SK-N-SH (cell line): ENCODE data around the gene SEBOX. TPM values are rescaled to one million over a fixed set of nuclear protein-coding genes. Genes with fewer than 3 reads are reported as not detected.

Experiments
- CTCF ChIA-PET: fragments of 300-600, 350-600 bp; formaldehyde crosslinking; extraction: SDS; loops from one replicate; lab custom pipeline; 2021; lab: Yijun Ruan, JAX
- POLR2A ChIA-PET: fragments of 350-600 bp; sonication (Branson Sonifier 250); formaldehyde crosslinking; extraction: SDS; loops from one replicate; lab custom pipeline; 2020; ENCODE audit warnings: antibody characterized with exemption, inconsistent platforms; lab: Yijun Ruan, JAX
- DNase-seq: peaks from one replicate; pipeline ENCODE4 v3.0.0; 2012
- H2AFZ ChIP-seq: fragments of 200-600 bp; sonication (generic); 2 replicates; pipeline ENCODE4 v1.8.1; 2016; ENCODE audit warnings: antibody characterized with exemption, mild to moderate bottlenecking, low read depth
- H3F3A ChIP-seq: fragments of 200-600 bp; sonication (generic); replicated peaks from 2 replicates; pipeline ENCODE3; 2016; ENCODE audit warnings: antibody characterized with exemption, mild to moderate bottlenecking; ENCODE audit not compliant: insufficient read depth
- H3K27ac ChIP-seq, 2 experiments: fragments of 200-500 bp in 1 of 2; fragments of 200-600 bp in 1 of 2; sonication (Bioruptor generic) in 1 of 2; sonication (generic), shearing (Covaris generic) in 1 of 2; 2 replicates each; pipeline versions ENCODE4 v1.5.1 to v1.6.1; 2014 to 2016; ENCODE audit warnings: low read depth in 2 of 2, inconsistent platforms in 1 of 2, low read length in 1 of 2, mild to moderate bottlenecking in 1 of 2, mixed read lengths in 1 of 2
- H3K27me3 ChIP-seq: fragments of 200-600 bp; sonication (generic), shearing (Covaris generic); 2 replicates; pipeline ENCODE4 v1.6.1; 2016; ENCODE audit warnings: mixed run types; ENCODE audit not compliant: insufficient read depth
- H3K36me3 ChIP-seq, 2 experiments: fragments of 200-500 bp in 1 of 2; fragments of 200-600 bp in 1 of 2; sonication (Bioruptor generic) in 1 of 2; sonication (generic) in 1 of 2; replicated peaks in 1 of 2; 2 replicates each; pipeline versions ENCODE3 to v1.5.1; 2014 to 2016; ENCODE audit warnings: low read length in 1 of 2, mild to moderate bottlenecking in 1 of 2; ENCODE audit not compliant: insufficient read depth in 2 of 2, control insufficient read depth in 1 of 2
- H3K4me1 ChIP-seq, 2 experiments: fragments of 200-500 bp in 1 of 2; fragments of 200-600 bp in 1 of 2; sonication (Bioruptor generic) in 1 of 2; sonication (generic), shearing (Covaris generic) in 1 of 2; 2 replicates each; pipeline versions ENCODE4 v1.5.1 to v1.6.1; 2014 to 2016; ENCODE audit warnings: low read depth in 1 of 2, low read length in 1 of 2, mixed run types in 1 of 2; ENCODE audit not compliant: insufficient read depth in 2 of 2, control insufficient read depth in 1 of 2
- H3K4me2 ChIP-seq: fragments of 200-600 bp; sonication (generic), shearing (Covaris generic); 2 replicates; pipeline ENCODE4 v1.6.1; 2017; ENCODE audit warnings: mixed run types
- H3K4me3 ChIP-seq, 2 experiments: fragments of 200-500 bp in 1 of 2; fragments of 200-600 bp in 1 of 2; sonication (Bioruptor generic) in 1 of 2; sonication (generic), shearing (Covaris generic) in 1 of 2; 2 replicates each; pipeline versions ENCODE4 v1.5.1 to v1.8.1; 2014 to 2016; ENCODE audit warnings: low read depth in 2 of 2, inconsistent platforms in 1 of 2, low read length in 1 of 2, mild to moderate bottlenecking in 1 of 2, mixed read lengths in 1 of 2, moderate library complexity in 1 of 2
- H3K79me2 ChIP-seq: fragments of 200-600 bp; sonication (generic); 2 replicates; pipeline ENCODE4 v1.8.1; 2017; ENCODE audit warnings: mild to moderate bottlenecking; ENCODE audit not compliant: insufficient read depth
- H3K9ac ChIP-seq: fragments of 200-600 bp; sonication (generic); 2 replicates; pipeline ENCODE4 v1.6.1; 2017; ENCODE audit warnings: mixed run types
- H3K9me2 ChIP-seq: fragments of 200-600 bp; sonication (generic); 2 replicates; pipeline ENCODE4 v1.6.1; 2017; ENCODE audit warnings: mixed run types
- H3K9me3 ChIP-seq: fragments of 200-600 bp; sonication (generic); 2 replicates; pipeline ENCODE4 v1.6.1; 2017; ENCODE audit warnings: mixed run types, mild to moderate bottlenecking, moderate library complexity
- H4K20me1 ChIP-seq: fragments of 200-600 bp; sonication (generic); 2 replicates; pipeline ENCODE4 v1.6.1; 2017; ENCODE audit warnings: mild to moderate bottlenecking, mixed run types; ENCODE audit not compliant: insufficient read depth
- ELF1 ChIP-seq: IDR thresholded peaks from 2 replicates; pipeline ENCODE4 v1.4.0; 2012
- EP300 ChIP-seq, 2 experiments: IDR thresholded peaks; 2 replicates each; pipeline versions ENCODE4 v1.4.0 to v1.6.1; 2012; ENCODE audit warnings: borderline replicate concordance in 1 of 2, low read depth in 1 of 2, low read length in 1 of 2
- EZH2phosphoT487 ChIP-seq: fragments of 200-600 bp; sonication (generic); IDR thresholded peaks from 2 replicates; pipeline ENCODE4 v1.6.1; 2017; ENCODE audit warnings: low read depth, mixed run types, mild to moderate bottlenecking, antibody characterized with exemption, moderate library complexity, borderline replicate concordance
- FOSL2 ChIP-seq: IDR thresholded peaks from 2 replicates; pipeline ENCODE4 v1.4.0; 2012; ENCODE audit warnings: low read depth, mild to moderate bottlenecking, moderate library complexity, borderline replicate concordance
- IRF3 ChIP-seq: fragments of 150-350 bp; IDR thresholded peaks from 2 replicates; pipeline ENCODE4 v1.6.1; 2016; ENCODE audit warnings: mild to moderate bottlenecking, low read depth, low read length
- JUND ChIP-seq: IDR thresholded peaks from 2 replicates; pipeline ENCODE4 v1.4.0; 2012
- MEF2A ChIP-seq: IDR thresholded peaks from 2 replicates; pipeline ENCODE4 v1.4.0; 2012; ENCODE audit warnings: low read depth, borderline replicate concordance
- RAD21 ChIP-seq: IDR thresholded peaks from 2 replicates; pipeline ENCODE4 v1.6.1; 2012; ENCODE audit warnings: mild to moderate bottlenecking, low read length
- RCOR1 ChIP-seq: fragments of 150-350 bp; IDR thresholded peaks from 2 replicates; pipeline ENCODE4 v1.6.1; 2017; ENCODE audit warnings: antibody characterized with exemption, low read length
- TCF12 ChIP-seq: IDR thresholded peaks from 2 replicates; pipeline ENCODE4 v1.4.0; 2012
- TEAD4 ChIP-seq: IDR thresholded peaks from 2 replicates; pipeline ENCODE4 v1.4.0; 2012; ENCODE audit warnings: mild to moderate bottlenecking, borderline replicate concordance; ENCODE audit not compliant: insufficient read depth
- YY1 ChIP-seq: IDR thresholded peaks from 2 replicates; pipeline ENCODE4 v1.4.0; 2012; ENCODE audit warnings: low read depth, mild to moderate bottlenecking
- ZBTB33 ChIP-seq: IDR thresholded peaks from 2 replicates; pipeline ENCODE4 v1.4.0; 2012; ENCODE audit warnings: low read depth, borderline replicate concordance
- WGBS: methylation state at CpG from one replicate; pipeline ENCODE4 v1.1.6; 2017; ENCODE audit warnings: low lambda C conversion rate; 5-methylcytosine and 5-hydroxymethylcytosine counted together
- polyA plus RNA-seq, 3 experiments: library from polyadenylated mRNA; depleted of rRNA; stranded (reverse); fragments of >200 nt; gene quantifications; 2 replicates each; pipeline ENCODE4 v1.2.3, GENCODE V29; 2012
- TF ChIP-seq, protein P1 (sequence below): IDR thresholded peaks from 2 replicates; pipeline ENCODE4; 2012
- TF ChIP-seq, protein P2 (sequence below): fragments of 150-350 bp; IDR thresholded peaks from 2 replicates; pipeline ENCODE4 v1.6.1; 2017; ENCODE audit warnings: antibody characterized with exemption, low read length, low read depth, borderline replicate concordance
- TF ChIP-seq, protein P3 (sequence below): IDR thresholded peaks from 2 replicates; pipeline ENCODE4 v1.4.0; 2012; ENCODE audit warnings: low read depth
- TF ChIP-seq, protein P4 (sequence below): IDR thresholded peaks from 2 replicates; pipeline ENCODE4 v1.4.0; 2012; ENCODE audit warnings: low read depth, borderline replicate concordance
- TF ChIP-seq, protein P5 (sequence below): IDR thresholded peaks from 2 replicates; pipeline ENCODE4 v1.6.1; 2012; ENCODE audit warnings: mild to moderate bottlenecking, low read depth, low read length, moderate library complexity

SEBOX gene
- polyA plus RNA-seq, 1 of the 3 experiments (the other 2 are of a cell fraction), result not detected

GRCh38 chr17:28397275-28397674, 32.3 kb upstream of the SEBOX start:
- CTCF ChIA-PET, result interaction anchor here (1.8 kb wide), 1 partner anchor 9 kb away, joined by 6 read pairs; the partner anchor contains the start of gene SLC46A1
- TF ChIP-seq JUND (no peak), IRF3 (no peak), TCF12 (no peak), TEAD4 (no peak), FOSL2 (no peak), ZBTB33 (no peak), MEF2A (no peak), RAD21 (no peak), RCOR1 (no peak), EP300 (IDR thresholded peaks at IDR 0.05; ENCODE audit: borderline replicate concordance in 1 of 2, low read depth in 1 of 2, low read length in 1 of 2) (no peak), EZH2phosphoT487 (no peak), YY1 (no peak), ELF1 (no peak)
- TF ChIP-seq, protein P1, sequence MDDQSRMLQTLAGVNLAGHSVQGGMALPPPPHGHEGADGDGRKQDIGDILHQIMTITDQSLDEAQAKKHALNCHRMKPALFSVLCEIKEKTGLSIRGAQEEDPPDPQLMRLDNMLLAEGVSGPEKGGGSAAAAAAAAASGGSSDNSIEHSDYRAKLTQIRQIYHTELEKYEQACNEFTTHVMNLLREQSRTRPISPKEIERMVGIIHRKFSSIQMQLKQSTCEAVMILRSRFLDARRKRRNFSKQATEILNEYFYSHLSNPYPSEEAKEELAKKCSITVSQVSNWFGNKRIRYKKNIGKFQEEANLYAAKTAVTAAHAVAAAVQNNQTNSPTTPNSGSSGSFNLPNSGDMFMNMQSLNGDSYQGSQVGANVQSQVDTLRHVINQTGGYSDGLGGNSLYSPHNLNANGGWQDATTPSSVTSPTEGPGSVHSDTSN, result no peak
- TF ChIP-seq, protein P2, sequence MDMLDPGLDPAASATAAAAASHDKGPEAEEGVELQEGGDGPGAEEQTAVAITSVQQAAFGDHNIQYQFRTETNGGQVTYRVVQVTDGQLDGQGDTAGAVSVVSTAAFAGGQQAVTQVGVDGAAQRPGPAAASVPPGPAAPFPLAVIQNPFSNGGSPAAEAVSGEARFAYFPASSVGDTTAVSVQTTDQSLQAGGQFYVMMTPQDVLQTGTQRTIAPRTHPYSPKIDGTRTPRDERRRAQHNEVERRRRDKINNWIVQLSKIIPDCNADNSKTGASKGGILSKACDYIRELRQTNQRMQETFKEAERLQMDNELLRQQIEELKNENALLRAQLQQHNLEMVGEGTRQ, result no peak
- TF ChIP-seq, protein P3, sequence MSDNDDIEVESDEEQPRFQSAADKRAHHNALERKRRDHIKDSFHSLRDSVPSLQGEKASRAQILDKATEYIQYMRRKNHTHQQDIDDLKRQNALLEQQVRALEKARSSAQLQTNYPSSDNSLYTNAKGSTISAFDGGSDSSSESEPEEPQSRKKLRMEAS, result no peak
- TF ChIP-seq, protein P4, sequence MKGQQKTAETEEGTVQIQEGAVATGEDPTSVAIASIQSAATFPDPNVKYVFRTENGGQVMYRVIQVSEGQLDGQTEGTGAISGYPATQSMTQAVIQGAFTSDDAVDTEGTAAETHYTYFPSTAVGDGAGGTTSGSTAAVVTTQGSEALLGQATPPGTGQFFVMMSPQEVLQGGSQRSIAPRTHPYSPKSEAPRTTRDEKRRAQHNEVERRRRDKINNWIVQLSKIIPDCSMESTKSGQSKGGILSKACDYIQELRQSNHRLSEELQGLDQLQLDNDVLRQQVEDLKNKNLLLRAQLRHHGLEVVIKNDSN, result no peak
- TF ChIP-seq, protein P5, sequence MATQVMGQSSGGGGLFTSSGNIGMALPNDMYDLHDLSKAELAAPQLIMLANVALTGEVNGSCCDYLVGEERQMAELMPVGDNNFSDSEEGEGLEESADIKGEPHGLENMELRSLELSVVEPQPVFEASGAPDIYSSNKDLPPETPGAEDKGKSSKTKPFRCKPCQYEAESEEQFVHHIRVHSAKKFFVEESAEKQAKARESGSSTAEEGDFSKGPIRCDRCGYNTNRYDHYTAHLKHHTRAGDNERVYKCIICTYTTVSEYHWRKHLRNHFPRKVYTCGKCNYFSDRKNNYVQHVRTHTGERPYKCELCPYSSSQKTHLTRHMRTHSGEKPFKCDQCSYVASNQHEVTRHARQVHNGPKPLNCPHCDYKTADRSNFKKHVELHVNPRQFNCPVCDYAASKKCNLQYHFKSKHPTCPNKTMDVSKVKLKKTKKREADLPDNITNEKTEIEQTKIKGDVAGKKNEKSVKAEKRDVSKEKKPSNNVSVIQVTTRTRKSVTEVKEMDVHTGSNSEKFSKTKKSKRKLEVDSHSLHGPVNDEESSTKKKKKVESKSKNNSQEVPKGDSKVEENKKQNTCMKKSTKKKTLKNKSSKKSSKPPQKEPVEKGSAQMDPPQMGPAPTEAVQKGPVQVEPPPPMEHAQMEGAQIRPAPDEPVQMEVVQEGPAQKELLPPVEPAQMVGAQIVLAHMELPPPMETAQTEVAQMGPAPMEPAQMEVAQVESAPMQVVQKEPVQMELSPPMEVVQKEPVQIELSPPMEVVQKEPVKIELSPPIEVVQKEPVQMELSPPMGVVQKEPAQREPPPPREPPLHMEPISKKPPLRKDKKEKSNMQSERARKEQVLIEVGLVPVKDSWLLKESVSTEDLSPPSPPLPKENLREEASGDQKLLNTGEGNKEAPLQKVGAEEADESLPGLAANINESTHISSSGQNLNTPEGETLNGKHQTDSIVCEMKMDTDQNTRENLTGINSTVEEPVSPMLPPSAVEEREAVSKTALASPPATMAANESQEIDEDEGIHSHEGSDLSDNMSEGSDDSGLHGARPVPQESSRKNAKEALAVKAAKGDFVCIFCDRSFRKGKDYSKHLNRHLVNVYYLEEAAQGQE, result no peak
- TF ChIP-seq, all 33 proteins: peak for 0
- DNase-seq, result no peak
- H3K27ac ChIP-seq, result no peak overlapping the region
- peaks cover 6 to 70% of the 10 kb centered on the region in 2 experiments for H3K36me3 ChIP-seq
- WGBS, result 100% methylated on average over 3 of the region's 3 CpGs
- H3K4me1 ChIP-seq, result no peaks in the 10 kb centered on the region
- no peaks in the 10 kb centered on the region for H4K20me1 ChIP-seq
- no peaks in the 10 kb centered on the region for H3K9me2 ChIP-seq
- no peaks in the 10 kb centered on the region for H3K79me2 ChIP-seq
- no peak overlapping the region for H3K4me3 ChIP-seq
- H3K4me2 ChIP-seq, result no peak overlapping the region
- no peaks in the 10 kb centered on the region for H3K27me3 ChIP-seq
- no peak overlapping the region for H3K9ac ChIP-seq
- H2AFZ ChIP-seq, result no peak overlapping the region
- peaks cover 4% of the 10 kb centered on the region for H3F3A ChIP-seq
- no peaks in the 10 kb centered on the region for H3K9me3 ChIP-seq
- POLR2A ChIA-PET, result interaction anchor here (1.0 kb wide), 1 partner anchor 17 kb away, joined by 3 read pairs; no protein-coding TSS in a partner anchor
